Right lobe of liver (tissue), 4 donors: ENCODE data around the gene POU2F1.

Source experiments
- POLR2A ChIP-seq: fragments of 450-650 bp; IDR thresholded peaks from one replicate; pipeline ENCODE4 v1.6.1; 2017; ENCODE audit warnings: antibody characterized with exemption, mild to moderate bottlenecking
- TF ChIP-seq, protein P1 (sequence below), 4 donors: fragments of 200-600 bp in 3 of 4; fragments of 450-650 bp in 1 of 4; IDR thresholded peaks; one replicate each; pipeline versions ENCODE4 v1.5.1 to v1.8.0; 2016 to 2022; ENCODE audit warnings: antibody characterized with exemption in 4 of 4, mild to moderate bottlenecking in 2 of 4
- donor health status: DM: no; HTN: no; CAD: no.
- donor health status: DM: no; HTN: no; CAD: no.
- donor health status: DM: no; HTN: yes; CAD: no.

DNA sequence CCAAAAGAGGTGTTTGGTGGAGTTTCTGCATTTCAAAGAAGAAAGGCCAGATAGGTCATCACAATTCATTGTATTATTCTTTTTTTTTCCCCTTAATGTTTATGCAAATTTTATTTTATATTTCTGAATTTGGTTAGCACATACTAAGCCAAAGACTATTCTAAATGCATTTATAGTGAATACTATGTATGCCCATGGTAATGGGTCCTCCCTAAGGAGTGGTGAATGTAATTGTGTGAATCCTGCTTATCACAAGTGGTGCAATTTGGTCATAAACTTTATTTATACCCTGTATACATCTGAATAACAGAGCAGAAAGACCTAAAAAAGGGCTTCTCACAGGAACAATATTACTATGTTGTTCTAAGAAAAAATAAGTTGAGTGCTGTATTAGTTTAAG lies 198.6 kb downstream of the POU2F1 start:
- TF ChIP-seq POLR2A: no peak
- TF ChIP-seq, protein P1, sequence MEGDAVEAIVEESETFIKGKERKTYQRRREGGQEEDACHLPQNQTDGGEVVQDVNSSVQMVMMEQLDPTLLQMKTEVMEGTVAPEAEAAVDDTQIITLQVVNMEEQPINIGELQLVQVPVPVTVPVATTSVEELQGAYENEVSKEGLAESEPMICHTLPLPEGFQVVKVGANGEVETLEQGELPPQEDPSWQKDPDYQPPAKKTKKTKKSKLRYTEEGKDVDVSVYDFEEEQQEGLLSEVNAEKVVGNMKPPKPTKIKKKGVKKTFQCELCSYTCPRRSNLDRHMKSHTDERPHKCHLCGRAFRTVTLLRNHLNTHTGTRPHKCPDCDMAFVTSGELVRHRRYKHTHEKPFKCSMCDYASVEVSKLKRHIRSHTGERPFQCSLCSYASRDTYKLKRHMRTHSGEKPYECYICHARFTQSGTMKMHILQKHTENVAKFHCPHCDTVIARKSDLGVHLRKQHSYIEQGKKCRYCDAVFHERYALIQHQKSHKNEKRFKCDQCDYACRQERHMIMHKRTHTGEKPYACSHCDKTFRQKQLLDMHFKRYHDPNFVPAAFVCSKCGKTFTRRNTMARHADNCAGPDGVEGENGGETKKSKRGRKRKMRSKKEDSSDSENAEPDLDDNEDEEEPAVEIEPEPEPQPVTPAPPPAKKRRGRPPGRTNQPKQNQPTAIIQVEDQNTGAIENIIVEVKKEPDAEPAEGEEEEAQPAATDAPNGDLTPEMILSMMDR (IDR thresholded peaks at IDR 0.05): no peak
